Activated effector memory CD4-positive, alpha-beta T cell treated with anti-CD3 and anti-CD28 coated beads, Interleukin-2, amount 50 U/mL, for 16 hours (primary cell): Measurements from ENCODE around the gene C20orf202.
"Not testable (repeated sequence)": the region's sequence is repeated elsewhere in the genome, so short reads cannot be mapped to it uniquely, and the experiment has no call there.

ENCODE experiments used
- DNase-seq: peaks from one replicate; pipeline ENCODE4 v3.0.0-alpha.2; 2020

The C20orf202 gene

DNA sequence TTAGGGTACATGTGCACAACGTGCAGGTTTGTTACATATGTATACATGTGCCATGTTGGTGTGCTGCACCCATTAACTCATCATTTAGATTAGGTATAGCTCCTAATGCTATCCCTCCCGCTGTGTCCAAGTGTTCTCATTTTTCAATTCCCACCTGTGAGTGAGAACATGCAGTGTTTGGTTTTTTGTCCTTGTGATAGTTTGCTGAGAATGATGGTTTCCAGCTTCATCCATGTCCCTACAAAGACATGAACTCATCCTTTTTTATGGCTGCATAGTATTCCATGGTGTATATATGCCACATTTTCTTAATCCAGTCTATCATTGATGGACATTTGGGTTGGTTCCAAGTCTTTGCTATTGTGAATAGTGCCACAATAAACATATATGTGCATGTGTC, 47.0 kb downstream of the C20orf202 start:
- not testable (repeated sequence) for DNase-seq

DNA sequence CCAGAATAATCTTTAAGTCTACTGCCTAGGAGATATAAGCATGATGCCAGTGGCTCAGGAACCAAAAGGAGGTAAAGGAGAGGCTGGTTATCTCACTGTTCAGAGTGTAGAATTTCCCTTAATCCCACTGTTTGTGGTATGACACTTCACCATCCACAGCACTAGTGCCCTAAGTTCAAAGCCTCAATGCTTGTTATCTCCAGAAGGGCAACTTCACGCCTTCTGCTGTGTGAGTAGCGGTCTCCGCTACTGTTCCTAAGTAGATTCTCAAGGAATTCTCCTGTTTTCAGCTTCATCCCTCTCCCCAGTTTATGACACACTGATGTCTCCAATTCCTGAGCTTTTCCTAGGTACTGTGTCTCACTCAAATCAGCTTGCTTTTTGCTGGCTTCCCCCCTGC, 49.2 kb downstream of the C20orf202 start:
- DNase-seq: no peak

- no peak for DNase-seq
Measured at GRCh38 chr20:1254254-1254653, 51.0 kb downstream of the C20orf202 start.

- no peak for DNase-seq
Measured at GRCh38 chr20:1255675-1256074, 52.4 kb downstream of the C20orf202 start.
